Breast epithelium (tissue), 4 donors: ENCODE results near the gene DNAH9. TPM values are rescaled to one million over a fixed set of nuclear protein-coding genes. Genes with fewer than 3 reads are reported as not detected.

Experiments
- DNase-seq, 2 donors: peaks; one replicate each; pipeline ENCODE4 v3.0.0-alpha.2; 2019; ENCODE audit warnings: low spot score in 2 of 2
- H3K27ac ChIP-seq, 2 donors: fragments of 200-600 bp; sonication (generic) in 1 of 2; one replicate each; pipeline ENCODE4 v1.5.1; 2016 to 2019; ENCODE audit warnings: mild to moderate bottlenecking in 1 of 2
- H3K27me3 ChIP-seq, 2 donors: fragments of 200-600 bp; sonication (generic) in 1 of 2; one replicate each; pipeline versions ENCODE4 v1.5.1 to v1.6.0; 2017 to 2019; ENCODE audit warnings: control low read depth in 1 of 2, mild to moderate bottlenecking in 1 of 2
- H3K36me3 ChIP-seq: fragments of 200-600 bp; one replicate; pipeline ENCODE4 v1.5.1; 2019
- H3K4me1 ChIP-seq, 2 donors: fragments of 200-600 bp; sonication (generic); one replicate each; pipeline ENCODE4 v1.5.1; 2016 to 2019; ENCODE audit warnings: control low read depth in 1 of 2
- H3K4me3 ChIP-seq, 3 donors: fragments of 200-600 bp; sonication (generic); 1 replicate in 2 of 3; 2 replicates in 1 of 3; pipeline ENCODE4 v1.5.1; 2016 to 2019; ENCODE audit warnings: mild to moderate bottlenecking in 3 of 3, moderate library complexity in 2 of 3
- H3K9me3 ChIP-seq, 2 donors: fragments of 200-600 bp; sonication (generic) in 1 of 2; one replicate each; pipeline ENCODE4 v1.5.1; 2016 to 2019; ENCODE audit warnings: control low read depth in 1 of 2
- POLR2A ChIP-seq: fragments of 450-650 bp; IDR thresholded peaks from one replicate; pipeline ENCODE4 v1.6.1; 2016; ENCODE audit warnings: antibody characterized with exemption, mild to moderate bottlenecking, moderate library complexity
- POLR2AphosphoS5 ChIP-seq, 3 donors: sonication (generic); formaldehyde crosslinking; IDR thresholded peaks; one replicate each; pipeline ENCODE4 v1.6.1; 2017; ENCODE audit warnings: antibody characterized with exemption in 3 of 3
- intact Hi-C: fragments of 100-400 bp; cut with DNase I; formaldehyde crosslinking; loops from one replicate; pipeline ENCODE4 v1.15.1; 2023; ENCODE audit warnings: low total_unique reads
- total RNA-seq, 3 donors: library from RNA; depleted of rRNA; stranded (reverse); fragments of >200 nt; gene quantifications; one replicate each; pipeline ENCODE4 v1.1.0, GENCODE V29; 2016
- TF ChIP-seq, protein P1 (sequence below), 3 donors: fragments of 450-650 bp; IDR thresholded peaks; one replicate each; pipeline ENCODE4 v1.5.1; 2016 to 2017; ENCODE audit warnings: antibody characterized with exemption in 3 of 3, mild to moderate bottlenecking in 3 of 3, moderate library complexity in 3 of 3

Gene DNAH9
- total RNA-seq, 3 donors from 2014 or later = 0.66 to 3.5 (median 1.2) TPM

DNA sequence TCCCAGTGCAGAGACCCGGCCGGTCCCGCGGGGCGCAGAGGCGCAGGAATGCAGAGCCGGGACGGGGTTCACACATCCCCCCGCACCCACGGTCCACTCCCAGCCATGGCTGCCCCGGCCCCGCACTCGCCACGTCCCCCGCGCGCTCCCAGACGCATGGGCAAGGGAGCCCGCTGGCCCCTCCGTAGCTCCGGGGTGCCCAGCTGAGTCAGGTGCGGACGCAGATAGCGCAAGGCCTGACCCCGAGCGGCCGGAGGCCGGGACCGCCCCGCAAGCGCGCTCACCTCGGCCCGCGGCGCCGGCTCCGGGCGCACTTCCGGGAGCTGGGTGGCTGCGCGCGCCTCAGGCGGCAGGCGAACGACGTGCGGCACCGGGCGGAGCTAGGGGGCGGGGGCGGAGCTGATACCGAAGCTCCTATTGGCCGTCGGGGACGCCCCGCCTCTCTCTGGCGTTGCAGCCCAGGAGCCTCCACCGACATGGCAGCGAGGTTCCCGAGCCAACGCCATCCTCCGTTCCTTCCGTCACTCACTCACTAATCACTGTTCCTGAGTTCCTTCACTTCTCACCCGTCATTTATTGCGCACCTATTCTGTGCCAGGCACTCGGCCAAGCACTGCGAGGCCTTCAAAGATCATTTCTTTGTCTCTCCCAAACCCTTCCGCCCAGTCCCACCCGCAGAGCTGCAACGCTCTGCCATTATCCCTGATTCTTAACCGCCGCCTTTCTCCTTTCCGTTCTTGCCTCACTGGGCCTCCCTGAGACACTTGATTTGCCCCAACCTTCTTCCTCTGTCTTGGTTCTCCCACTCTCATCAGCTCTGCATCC lies 399.1 kb downstream of the DNAH9 start, which contains the start of gene ZNF18:
Gene ZNF18 (minus strand): TSS at position 329 of the 825 bp plus-strand sequence. CDS start 4,646 bp downstream, outside the sequence.
- intact Hi-C loops = no loop called here
- Histone ChIP-seq H3K4me1 (no peaks in the 10 kb centered on the region), H3K4me3 (peak within 1 kb of the TSS; percentile 89 to 93 (median 92)), H3K36me3 (no peaks in the 10 kb centered on the region), H3K9me3 (no peaks in the 10 kb centered on the region), H3K27ac (peak within 1 kb of the TSS; percentile 86 to 92), H3K27me3 (no peaks in the 10 kb centered on the region)
- DNase-seq = peak; percentile 92 to 95
- TF ChIP-seq POLR2A (peak; percentile 69), POLR2AphosphoS5 (IDR thresholded peaks at IDR 0.05) (peak; percentile 83 to 94 (median 91))
- TF ChIP-seq, protein P1, sequence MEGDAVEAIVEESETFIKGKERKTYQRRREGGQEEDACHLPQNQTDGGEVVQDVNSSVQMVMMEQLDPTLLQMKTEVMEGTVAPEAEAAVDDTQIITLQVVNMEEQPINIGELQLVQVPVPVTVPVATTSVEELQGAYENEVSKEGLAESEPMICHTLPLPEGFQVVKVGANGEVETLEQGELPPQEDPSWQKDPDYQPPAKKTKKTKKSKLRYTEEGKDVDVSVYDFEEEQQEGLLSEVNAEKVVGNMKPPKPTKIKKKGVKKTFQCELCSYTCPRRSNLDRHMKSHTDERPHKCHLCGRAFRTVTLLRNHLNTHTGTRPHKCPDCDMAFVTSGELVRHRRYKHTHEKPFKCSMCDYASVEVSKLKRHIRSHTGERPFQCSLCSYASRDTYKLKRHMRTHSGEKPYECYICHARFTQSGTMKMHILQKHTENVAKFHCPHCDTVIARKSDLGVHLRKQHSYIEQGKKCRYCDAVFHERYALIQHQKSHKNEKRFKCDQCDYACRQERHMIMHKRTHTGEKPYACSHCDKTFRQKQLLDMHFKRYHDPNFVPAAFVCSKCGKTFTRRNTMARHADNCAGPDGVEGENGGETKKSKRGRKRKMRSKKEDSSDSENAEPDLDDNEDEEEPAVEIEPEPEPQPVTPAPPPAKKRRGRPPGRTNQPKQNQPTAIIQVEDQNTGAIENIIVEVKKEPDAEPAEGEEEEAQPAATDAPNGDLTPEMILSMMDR (IDR thresholded peaks at IDR 0.05) = no peak

DNA sequence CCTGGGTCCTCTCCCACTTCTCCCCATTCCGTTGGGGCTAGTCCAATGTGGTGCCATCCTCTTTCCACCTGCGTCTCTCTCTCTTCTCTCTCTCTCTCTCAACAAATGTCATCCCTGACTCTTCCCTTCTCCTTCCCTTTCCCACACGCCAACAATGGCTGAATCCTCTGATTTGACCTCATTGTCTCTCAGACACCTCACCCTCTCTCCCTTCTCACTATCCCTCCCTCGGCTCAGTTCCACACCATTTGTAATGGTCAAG lies 399.6 kb downstream of the DNAH9 start:
- intact Hi-C loops = no loop called here
- no peaks in the 10 kb centered on the region for H3K4me1 ChIP-seq
- peak overlapping the region; percentile 86 to 92 for H3K27ac ChIP-seq
- no peaks in the 10 kb centered on the region for H3K36me3 ChIP-seq
- TF ChIP-seq, protein P1 (IDR thresholded peaks at IDR 0.05) = no peak
- TF ChIP-seq POLR2A (no peak), POLR2AphosphoS5 (IDR thresholded peaks at IDR 0.05) (no peak)
- no peak for DNase-seq
- H3K27me3 ChIP-seq = no peaks in the 10 kb centered on the region
- H3K9me3 ChIP-seq = no peaks in the 10 kb centered on the region
- H3K4me3 ChIP-seq = peak overlapping the region; percentile 89 to 93 (median 92)

DNA sequence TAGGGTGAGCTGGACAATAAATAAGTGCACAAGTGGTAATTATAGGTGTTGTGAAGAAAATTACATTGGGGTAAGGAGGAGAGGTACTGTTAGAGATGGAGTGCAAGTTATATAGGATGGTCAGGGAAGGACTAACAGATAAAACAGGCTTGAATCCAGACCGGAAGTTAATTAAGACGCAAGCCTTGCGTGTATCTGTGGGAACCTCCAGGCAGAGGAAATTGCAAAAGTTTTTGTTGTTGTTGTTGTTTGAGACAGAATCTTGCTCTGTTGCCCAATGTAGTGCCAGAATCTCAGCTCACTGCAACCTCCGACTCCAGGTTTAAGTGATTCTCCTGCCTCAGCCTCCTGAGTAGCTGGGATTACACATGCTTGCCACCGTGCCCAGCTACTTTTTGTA lies 401.4 kb downstream of the DNAH9 start:
- Histone ChIP-seq H3K27me3 (no peaks in the 10 kb centered on the region), H3K27ac (no peak overlapping the region), H3K36me3 (no peaks in the 10 kb centered on the region), H3K4me3 (no peak overlapping the region), H3K4me1 (no peaks in the 10 kb centered on the region), H3K9me3 (no peaks in the 10 kb centered on the region)
- intact Hi-C loops = no loop called here
- no peak for DNase-seq
- TF ChIP-seq, protein P1 (IDR thresholded peaks at IDR 0.05) = no peak
- TF ChIP-seq POLR2AphosphoS5 (IDR thresholded peaks at IDR 0.05) (no peak), POLR2A (no peak)

DNA sequence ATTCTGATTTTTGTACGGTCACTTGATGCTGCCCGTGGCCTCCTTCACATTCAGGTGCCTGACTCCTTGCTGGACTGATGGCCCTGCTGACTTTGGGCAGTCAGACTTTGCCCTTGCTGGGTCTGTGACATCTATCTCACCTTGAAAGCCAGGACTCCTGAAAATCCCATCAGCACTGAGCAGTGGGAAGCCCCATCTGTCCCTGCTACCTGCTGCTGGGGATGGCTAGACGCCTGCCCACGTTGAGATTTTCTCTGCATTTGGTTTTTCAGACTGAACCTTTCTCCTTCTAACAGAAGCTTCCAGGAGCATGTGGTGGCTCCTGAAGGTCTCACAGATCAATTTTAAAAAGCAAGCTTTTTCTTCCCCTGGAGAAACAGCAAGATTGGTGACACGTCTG lies 409.2 kb downstream of the DNAH9 start:
- intact Hi-C loops = no loop called here
- Histone ChIP-seq H3K27ac (no peak overlapping the region), H3K36me3 (no peaks in the 10 kb centered on the region), H3K4me1 (no peaks in the 10 kb centered on the region), H3K9me3 (no peaks in the 10 kb centered on the region), H3K27me3 (no peaks in the 10 kb centered on the region), H3K4me3 (no peak overlapping the region)
- TF ChIP-seq POLR2A (no peak), POLR2AphosphoS5 (IDR thresholded peaks at IDR 0.05) (no peak)
- TF ChIP-seq, protein P1 (IDR thresholded peaks at IDR 0.05) = no peak
- no peak for DNase-seq
